GM18511 (cell line): Measurements from ENCODE around the gene GABRD.

ENCODE experiments used
- ATAC-seq: cut with Tn5 transposase; IDR thresholded peaks from one replicate; pipeline ENCODE4 v1.9.1; 2021; ENCODE audit warnings: mild to moderate bottlenecking, moderate library complexity; ENCODE audit not compliant: unreplicated experiment

GABRD gene

DNA sequence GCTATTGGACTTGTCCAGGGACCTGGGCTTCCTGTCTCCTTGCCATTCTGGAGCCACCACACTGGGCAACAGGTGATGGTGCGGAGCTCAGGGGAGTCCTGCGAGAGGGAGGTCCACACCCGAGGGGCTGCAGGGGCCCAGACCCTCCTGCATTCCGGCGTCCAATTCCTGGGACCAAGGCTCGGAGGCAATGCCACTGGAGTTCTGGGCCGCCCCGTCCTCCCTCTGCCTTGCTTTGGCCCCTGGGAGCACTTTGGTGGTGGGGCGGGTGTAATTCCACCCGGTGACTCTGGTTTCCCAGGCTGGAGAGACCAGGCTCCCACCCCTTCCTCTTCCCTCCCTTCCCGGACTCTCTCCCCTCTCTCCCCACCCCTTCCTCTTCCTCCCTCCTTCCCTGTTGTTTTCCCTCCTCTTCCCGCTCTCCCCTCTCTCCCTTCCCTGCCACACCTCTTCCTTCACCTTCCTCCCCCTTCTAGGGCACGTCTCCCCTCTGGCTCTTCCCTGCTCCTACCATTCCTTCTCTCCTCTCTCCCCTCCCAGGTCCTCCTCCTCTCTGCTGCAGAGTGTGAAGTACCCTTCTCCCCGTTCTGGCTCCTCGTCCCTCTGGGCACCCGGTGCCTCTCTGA lies 33.0 kb downstream of the GABRD start:
- ATAC-seq: no peak

DNA sequence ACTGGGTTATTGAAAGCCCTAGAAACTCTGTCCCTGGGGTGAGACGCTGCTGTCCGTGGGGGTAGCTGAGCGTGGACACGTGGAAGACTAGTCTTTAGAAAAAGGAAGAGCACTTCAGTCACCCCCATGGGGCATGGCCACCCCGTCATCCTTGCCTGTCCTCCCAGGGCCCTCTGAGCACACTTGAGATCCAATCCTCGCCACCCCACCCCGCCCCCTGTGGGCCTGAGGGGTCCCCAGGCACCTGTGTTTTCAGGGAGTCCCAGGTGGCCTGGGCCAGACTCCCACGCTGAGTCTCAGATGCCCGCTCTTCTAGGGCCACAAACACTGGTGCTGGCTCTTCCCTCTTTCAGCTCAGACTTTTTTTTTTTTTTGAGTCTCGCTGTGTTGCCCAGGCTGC lies 33.6 kb downstream of the GABRD start:
- no peak for ATAC-seq

DNA sequence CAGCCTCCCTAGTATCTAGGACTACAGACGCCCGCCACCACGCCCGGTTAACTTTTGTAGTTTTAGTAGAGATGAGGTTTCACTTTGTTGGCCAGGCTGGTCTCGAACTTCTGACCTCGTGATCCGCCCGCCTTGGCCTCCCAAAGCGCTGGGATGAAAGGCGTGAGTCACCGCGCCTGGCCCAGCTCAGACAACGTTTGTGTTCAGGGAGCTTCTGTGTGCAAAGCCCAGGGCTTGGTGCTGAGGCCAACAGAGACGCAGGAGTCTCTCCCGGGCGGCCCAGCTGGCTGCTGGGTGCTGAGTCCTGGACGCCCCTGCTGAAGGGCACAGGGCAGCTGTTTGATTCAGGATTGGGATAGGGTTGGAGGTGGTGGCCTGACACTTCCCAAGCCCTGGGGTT lies 34.1 kb downstream of the GABRD start:
- no peak for ATAC-seq

DNA sequence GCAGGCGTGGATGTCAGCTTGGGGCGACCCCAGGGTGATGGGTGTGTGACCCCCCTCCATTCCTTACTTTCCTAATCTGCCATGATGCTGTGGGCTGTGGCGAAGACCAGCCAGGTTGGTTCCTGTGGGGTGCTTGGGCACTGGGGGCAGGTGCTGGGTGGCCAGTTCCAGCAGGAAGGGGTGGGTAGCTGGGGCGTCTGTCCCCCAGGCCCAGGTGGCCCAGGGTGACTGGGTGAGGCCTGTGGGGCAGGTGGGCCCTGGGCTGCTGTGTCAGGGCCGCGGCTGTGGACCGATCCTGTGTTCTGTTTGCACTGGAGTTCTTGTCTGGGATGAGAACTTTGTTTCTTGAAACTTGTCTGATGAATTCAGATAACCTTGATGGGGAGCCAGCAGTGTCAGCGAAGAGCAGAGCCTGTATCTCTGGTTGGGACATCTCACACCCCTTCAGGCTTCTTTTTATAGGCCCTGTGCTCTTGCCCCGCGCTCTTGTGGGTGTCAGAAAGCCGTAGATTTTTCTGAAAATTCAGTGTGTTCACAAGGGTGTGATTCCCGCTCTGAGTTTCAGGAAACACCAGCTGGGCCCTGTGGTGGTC lies 34.7 kb downstream of the GABRD start:
- no peak for ATAC-seq

DNA sequence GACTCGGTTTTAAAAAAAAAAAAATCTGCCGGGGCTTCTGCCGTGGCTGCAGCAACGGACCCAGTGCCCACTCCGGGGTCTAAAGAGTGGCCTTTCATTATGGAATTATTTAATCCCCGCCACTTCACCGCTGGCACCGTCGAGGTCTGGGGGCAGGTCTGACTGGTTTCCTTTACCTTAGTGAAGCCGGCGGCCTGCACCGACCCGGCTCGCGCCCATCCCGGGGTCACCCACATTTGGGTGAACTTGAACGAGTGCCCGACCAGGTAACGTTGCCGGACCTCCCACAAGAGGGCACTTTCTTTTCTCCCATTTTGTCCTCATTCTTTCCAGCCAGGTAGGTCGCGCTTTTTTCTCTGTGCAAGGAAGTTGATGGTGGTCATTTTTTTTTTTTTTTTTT lies 35.4 kb downstream of the GABRD start:
- ATAC-seq: no peak

DNA sequence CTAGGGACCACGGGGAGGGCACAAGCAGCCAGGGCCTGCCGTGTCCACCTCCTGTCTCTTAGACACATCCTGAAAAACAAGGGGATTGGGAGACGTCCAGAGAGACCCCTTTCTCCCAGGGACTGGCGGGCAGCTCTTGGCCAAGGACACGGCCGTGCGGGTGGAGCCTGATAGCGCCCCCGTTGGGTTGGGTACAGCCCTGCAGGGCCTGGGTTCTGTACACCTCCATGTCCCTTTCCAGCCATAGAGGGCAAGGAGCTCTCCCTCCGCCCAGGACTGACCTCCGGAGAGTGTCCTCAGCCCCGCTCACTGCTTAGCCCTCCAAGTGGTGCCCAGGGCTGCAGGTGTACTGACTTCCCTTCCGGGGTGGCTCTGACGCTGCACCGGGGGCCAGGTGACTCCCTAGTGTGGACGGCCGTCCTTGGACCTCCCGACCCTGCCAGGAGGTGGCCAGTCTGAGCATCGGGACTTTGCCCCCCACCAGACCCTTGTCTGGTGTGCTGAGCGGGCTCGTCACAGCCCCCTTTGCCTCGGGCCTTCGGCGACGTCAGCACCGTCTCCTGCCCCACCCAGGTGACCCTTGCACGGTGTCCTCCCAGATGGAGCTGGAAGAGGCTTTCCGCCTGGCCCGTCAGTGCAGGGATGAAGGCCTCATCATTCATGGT lies 36.9 kb downstream of the GABRD start:
- no peak for ATAC-seq

DNA sequence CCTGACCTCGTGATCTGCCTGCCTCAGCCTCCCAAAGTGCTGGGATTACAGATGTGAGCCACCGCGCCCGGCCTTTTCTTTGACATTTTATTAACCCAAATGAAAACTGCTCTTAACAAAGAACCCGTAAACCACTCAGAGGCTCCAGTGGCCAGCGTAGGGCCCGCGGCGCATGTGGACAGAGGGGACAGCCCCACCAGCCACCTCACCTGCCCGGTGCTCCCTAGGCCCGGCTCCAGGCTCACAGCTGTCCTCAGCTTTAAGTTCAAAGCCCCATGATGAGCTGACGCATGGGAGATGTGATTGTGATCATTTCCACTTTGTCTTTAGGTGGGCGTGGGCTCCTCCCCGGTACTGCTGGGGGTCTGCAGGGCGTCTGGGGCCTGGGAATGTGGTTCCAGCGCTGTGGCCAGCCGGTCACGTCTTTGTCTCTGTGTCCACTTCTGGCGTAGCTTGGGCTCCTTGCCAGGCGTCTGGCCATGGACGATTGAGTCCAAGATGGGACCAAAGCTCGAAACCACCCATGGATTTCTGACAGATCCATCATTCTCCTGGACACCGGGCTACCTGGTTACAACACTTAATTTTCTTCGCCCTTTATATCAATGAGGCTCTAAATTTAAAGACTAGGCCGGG lies 37.9 kb downstream of the GABRD start:
- no peak for ATAC-seq

DNA sequence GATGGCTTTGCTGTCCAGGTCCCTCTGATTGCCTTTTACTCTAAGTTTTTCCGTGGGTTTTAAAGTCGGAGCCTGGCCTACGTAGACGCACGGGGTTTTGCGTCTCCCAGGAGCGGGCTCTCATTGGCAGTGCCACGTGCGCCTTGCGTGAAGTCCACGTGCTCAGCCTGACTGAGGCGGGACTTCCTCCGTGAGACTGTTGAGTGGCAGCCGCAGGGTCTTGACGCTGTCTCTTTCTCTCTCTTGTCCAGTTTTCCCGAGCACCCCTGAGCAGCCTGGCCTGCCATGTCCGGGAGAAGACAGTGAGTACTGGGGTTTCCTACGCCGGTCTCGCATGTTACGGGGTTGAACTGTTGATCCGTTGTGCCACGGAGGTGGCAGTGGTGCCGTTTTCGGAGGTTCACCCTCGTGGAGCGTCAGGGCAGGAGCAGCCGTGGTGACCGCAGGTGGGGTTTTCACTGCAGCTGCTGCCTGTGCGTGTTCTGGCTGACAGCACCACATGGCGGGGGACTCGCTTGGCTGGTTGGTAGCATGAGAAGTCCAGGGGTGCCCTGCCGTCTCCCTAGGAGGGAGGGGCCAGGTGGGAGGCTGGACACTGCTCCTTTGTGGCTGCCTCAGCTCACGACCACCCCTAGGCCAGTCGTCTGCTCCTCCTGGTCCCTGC lies 40.3 kb downstream of the GABRD start:
- ATAC-seq: no peak

DNA sequence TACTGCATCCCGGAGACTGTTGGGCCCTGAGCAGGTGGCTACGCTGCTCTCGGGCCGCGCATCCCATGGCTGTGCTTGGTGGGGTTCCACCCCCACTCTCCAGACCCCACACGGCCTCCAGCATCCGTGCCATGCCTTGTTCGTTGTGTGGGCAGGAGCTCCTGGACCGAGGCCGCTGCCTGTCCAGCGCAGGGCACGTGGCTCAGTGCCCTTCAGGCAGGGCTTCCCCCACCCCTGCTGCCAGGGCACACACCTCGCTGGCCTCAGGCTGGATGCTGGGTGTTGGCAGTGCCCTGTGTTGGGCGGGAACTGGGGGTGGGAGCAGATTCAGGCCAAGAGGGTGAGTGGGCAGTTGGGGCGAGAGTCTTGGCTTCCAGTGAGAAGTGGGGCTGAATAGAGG lies 40.9 kb downstream of the GABRD start:
- ATAC-seq: no peak

DNA sequence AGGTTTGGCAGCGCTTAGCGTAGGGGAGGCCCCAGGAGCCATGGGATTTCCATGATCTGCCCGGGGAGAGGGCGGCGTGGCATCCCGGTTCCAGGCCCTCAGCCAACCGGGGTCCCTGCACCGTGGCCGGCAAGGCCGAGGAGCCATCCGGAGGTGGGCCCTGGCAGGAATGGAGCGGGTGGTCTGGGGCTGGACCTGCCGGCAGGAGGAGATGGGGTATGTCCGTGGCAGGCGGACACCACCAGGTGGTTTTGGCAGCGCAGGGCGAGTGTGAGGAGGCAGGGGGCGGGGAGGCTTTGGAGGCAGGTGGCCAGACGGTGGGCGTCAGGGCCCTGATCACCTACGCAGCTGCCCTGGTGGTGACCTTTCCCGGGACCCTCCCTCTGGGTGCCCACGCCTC lies 41.4 kb downstream of the GABRD start:
- ATAC-seq: no peak

DNA sequence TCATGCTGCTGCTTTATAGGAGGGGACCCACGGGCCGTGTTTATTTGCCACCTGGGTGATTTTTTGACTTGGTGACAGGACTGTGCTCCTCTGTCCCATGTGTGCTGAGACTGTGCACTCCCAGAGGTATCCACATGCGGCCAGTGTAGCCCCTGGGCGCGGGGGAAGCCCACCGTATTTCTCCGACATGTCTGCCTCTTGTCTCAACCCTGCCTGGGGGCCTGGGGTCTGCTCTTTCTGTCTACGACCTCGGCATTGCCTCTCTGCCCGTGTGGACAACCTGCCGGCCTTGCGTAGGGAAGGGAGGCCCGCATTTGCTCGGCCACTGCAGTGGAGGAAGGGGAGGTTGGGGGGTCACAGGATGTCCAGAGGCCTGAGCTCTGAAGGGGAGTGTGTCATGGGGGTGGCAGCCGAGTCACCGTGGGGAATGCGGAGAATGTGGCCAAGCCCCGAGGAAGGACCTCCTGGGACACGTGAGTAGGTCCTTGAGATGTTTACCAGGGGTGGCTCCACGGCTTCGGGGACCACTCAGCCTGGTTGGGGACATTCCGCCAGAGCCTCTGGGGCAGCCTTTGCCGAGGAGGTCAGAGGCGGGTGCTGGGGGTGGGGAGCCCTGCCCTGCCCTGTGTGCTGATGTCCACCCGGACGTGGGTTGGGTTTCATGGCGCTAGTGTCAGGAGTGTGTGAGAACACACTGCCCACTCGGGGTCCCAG lies 42.1 kb downstream of the GABRD start:
- no peak for ATAC-seq

DNA sequence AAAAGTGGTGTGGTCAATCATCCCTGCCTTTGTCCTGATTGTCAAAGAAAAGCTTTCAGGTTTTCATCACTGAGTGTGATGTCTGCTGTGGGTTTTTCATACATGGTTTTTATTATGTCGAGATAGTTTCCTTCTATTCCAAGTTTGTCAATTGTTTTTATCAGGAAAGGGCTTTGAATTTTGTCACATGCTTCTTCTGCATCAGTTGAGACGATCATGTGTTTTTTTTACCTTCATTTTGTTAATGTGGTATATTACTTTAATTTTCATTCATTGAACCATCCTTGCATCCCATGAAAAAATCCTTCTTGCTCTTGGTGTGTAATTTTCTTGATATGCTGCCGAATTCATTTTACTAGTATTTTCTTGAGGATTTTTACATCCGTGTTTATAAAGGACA lies 46.6 kb downstream of the GABRD start:
- no peak for ATAC-seq

DNA sequence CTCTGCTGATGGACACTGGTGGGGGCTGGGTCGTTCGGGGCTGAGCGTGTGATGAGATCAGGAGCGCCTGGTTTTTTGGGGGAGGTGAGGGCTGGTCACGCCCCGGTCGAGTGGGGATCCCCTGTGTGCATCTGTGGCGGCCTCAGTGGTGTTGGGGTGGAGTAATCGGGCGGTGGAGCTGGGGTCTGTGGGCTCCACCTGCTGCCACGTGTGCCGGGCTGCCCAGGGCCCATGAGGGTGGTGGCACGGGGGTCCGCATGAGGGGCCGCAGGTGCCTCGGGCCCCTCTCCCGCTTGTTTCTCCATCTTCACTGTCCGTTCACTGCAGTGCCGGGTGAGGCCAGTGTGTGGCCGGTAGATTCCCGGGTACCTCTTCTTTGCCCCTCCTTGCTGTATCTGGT lies 48.2 kb downstream of the GABRD start:
- ATAC-seq: no peak

DNA sequence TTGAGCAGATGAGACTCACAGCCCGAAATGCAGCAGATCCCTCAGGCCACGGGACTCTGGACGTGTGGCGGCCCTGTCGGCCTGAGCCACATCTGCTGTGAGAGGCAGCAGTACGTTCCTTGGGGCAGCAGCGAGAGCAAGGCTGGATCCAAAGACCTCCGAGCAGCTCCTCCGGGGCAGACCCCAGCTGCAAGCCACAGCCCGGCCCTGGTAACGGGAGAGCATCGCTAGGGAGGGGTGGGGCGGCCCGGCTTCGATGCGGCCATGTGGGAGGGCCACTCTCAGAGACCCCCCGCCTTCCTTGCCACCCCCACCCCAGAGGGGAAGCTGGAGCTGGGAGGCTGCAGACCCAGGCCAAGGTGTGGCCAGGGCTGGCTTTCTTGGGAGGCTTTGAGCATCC lies 48.8 kb downstream of the GABRD start:
- ATAC-seq: no peak

DNA sequence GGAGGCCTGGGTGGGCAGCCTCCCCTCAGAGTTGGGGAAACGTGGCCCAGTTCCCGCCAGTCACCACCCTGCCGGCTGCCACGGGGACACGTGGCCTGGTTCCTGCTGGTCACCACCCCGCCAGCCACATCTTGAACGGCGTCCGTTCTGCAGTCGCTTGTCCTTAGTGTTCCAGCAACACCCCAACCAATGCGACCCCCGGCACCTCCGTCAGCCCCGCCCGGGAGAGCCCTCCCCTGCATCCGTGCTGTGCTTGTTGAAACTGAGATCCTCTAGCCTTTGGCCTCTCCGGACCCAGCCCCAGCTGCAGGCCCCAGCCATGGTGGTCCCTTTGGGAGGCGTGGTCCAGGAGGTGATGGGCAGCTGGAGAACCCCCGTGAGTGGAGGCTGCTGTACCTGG lies 49.8 kb downstream of the GABRD start:
- ATAC-seq: no peak

DNA sequence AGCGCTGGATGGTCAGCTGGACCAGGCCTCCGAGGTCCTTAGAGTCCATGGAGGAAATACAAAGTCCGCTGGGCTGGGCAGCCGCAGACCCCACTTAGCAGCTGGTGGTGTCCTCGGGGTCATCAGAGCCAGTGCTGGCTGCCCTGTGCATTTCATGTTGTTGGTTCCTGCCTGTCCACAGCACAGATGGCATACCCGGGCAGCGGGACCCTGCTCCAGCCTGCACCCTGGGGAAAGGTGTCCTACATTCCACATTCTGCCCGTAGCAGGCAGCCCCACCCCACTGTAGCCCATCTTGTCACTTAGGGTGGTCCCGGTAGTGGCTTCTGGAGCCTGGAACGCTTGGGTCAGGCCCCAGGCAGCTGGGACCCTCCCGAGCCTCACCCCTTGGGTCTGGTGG lies 50.9 kb downstream of the GABRD start:
- ATAC-seq: no peak

DNA sequence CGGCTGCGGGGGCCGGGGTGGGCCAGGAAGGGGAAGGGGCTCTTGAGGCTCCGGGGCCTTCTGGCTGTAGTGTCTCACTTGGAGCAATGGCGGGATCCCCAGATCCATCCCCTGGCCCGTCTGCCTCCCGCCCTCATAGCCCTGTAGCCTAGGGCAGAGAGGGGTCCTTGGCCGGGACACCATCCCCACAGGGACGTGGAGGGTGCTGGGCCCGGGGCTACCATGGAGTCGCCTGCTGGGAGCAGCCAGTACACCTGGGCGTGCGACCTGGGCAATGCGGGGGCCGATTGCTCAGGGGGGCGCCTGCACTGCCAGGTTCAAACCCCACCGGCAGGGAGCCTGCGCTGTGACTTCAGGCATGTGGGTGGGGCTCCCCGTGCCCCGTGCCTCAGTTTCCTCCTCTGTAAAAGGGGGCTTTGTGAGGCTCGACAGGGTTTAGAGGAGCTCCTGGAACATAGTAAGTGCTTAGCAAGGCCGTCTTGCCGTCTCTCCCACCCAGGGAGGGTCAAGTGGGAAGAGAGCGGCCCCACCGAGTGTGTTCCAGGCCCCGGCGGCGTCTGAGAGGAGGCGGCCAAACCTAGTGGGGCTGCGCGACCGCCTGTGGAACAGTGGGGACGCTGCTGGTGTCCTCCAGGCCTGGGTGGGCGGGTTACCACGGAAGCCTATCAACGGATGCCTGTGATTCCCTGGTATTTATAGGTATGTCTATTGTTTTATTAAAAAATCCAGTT lies 51.8 kb downstream of the GABRD start:
- ATAC-seq: no peak

DNA sequence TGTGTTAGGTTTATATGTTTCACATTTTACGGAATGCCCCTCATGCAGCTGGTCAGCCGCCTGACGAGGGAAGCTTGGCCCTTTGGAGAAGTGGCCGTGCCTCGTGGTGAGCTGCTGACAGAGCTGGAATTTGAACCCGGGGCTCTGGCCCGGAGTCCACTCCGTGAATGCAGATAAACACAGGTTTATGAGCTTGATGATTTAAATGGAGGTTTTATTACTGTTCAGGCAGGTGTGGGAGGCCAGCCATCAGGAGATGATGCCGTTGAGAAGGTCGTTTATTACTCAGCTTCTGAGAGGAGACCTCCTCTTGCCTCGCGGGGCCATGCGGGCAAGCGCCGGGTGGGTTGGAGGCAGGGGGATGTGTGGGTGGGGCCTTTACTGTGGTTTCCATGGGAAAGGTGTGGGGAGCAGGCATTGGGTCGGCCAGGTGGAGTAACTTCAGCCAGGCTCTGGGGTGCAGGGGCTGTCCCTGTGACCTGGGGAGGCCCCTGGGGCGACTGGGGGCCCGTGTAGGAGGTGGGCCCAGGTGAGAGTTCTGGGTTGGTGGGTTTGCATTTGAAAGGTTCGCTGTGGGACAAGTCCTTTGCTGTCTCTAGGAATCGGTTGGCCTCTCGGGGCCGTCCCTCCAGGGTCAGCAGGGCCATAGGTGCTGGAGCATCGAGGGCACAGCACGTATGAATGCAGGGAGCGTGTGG lies 53.1 kb downstream of the GABRD start:
- ATAC-seq: no peak

DNA sequence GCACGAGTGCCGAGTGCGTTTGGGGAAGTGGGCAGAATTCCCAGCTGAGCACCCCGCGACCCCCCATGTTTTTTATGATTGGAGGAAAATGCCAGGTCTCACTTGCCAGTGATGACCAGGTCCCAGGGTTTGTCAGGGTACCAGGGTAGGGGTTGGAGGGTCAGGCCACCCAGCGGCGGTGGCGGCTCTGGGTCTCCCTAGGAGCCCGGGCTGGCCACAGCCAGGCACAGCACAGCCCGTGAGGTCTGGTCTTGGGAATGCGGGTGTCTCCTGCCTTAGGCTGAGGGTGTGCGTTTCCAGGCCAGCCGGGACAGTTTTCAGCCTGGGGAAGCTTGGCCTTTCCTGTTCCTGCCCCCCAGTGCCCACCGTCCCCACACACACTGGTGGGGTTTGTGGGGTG lies 53.7 kb downstream of the GABRD start:
- no peak for ATAC-seq
